CD4-positive, alpha-beta T cell treated with Interleukin-2 at 100 ng/mL for 4 hours (primary cell): Measurements from ENCODE around the gene MED27.

Source experiments
- DNase-seq: peaks from one replicate; pipeline ENCODE4 v3.0.0-alpha.2; 2020; ENCODE audit warnings: low spot score

Gene MED27

GRCh38 chr9:131965103-131965502 is 114.6 kb downstream of the MED27 start:
- no peak for DNase-seq

GRCh38 chr9:131963072-131964030 is 116.3 kb downstream of the MED27 start:
- DNase-seq, result no peak

- no peak for DNase-seq
Measured at GRCh38 chr9:131961496-131961880, 118.2 kb downstream of the MED27 start.

GRCh38 chr9:131960851-131961495 is 118.7 kb downstream of the MED27 start:
- DNase-seq, result no peak

GRCh38 chr9:131960311-131960710 is 119.4 kb downstream of the MED27 start:
- no peak for DNase-seq

GRCh38 chr9:131959887-131960286 is 119.8 kb downstream of the MED27 start:
- no peak for DNase-seq

GRCh38 chr9:131959056-131959455 is 120.6 kb downstream of the MED27 start:
- DNase-seq, result no peak

GRCh38 chr9:131954299-131954698 is 125.4 kb downstream of the MED27 start:
- DNase-seq, result no peak

GRCh38 chr9:131951905-131952304 is 127.8 kb downstream of the MED27 start:
- DNase-seq, result no peak

GRCh38 chr9:131951155-131951554 is 128.5 kb downstream of the MED27 start:
- no peak for DNase-seq

GRCh38 chr9:131950487-131950886 is 129.2 kb downstream of the MED27 start:
- no peak for DNase-seq

- DNase-seq, result no peak
Measured at GRCh38 chr9:131946180-131946579, 133.5 kb downstream of the MED27 start.

- no peak for DNase-seq
Measured at GRCh38 chr9:131943351-131943841, 136.3 kb downstream of the MED27 start.

GRCh38 chr9:131942146-131942720 is 137.4 kb downstream of the MED27 start:
- no peak for DNase-seq

GRCh38 chr9:131937451-131937850 is 142.2 kb downstream of the MED27 start:
- DNase-seq, result no peak

- no peak for DNase-seq
Measured at GRCh38 chr9:131936929-131937328, 142.7 kb downstream of the MED27 start.

GRCh38 chr9:131934673-131935072 is 145.0 kb downstream of the MED27 start:
- no peak for DNase-seq

GRCh38 chr9:131927091-131927490 is 152.6 kb downstream of the MED27 start:
- no peak for DNase-seq

GRCh38 chr9:131926360-131926922 is 153.2 kb downstream of the MED27 start:
- DNase-seq, result no peak

- DNase-seq, result no peak
Measured at GRCh38 chr9:131925677-131926177, 153.9 kb downstream of the MED27 start.

- DNase-seq, result no peak
Measured at GRCh38 chr9:131923766-131924165, 155.9 kb downstream of the MED27 start.

GRCh38 chr9:131923132-131923671 is 156.5 kb downstream of the MED27 start:
- DNase-seq, result no peak
